ENCODE results near the gene PTPRM.

PTPRM gene

DNA sequence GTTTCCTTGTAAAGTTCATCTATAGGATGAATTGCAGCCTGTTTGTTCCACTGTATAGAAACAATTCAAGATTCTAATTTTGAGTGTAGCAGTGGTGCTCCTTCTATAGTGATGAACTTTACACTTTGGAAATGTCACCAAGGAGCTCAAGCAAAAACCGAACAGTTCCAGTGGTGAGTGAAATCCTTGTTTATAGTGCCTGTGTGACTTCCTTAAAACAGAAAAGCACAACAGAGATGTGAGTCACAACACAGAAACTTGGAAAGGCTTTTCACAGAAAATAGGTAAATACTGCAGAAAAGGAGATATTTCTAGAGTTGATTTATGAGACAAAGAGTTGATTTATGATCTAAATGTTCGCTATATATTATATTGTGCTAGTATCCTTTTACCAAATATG lies 482.0 kb downstream of the PTPRM start:
- Histone ChIP-seq H2AFZ (ENCODE audit: low read depth, low read length, severe bottlenecking) (no peak overlapping the region), H3K9ac (ENCODE audit: low read length) (no peak overlapping the region), H3K79me2 (ENCODE audit: insufficient read depth, low read length) (no peaks in the 10 kb centered on the region), H4K20me1 (ENCODE audit: low read depth, low read length) (no peaks in the 10 kb centered on the region), H3K36me3 (ENCODE audit: low read length) (no peaks in the 10 kb centered on the region), H3K9me2 (replicated peaks; ENCODE audit: insufficient read depth, low read length) (no peaks in the 10 kb centered on the region), H3K9me3 (ENCODE audit: insufficient read depth, low read length) (no peaks in the 10 kb centered on the region), H3K4me2 (ENCODE audit: low read depth, low read length, poor library complexity, severe bottlenecking) (no peak overlapping the region), H3K4me3 (ENCODE audit: insufficient read depth, low read length, poor library complexity, severe bottlenecking) (no peak overlapping the region), H3K27me3 (ENCODE audit: low read length) (no peaks in the 10 kb centered on the region), H3K27ac (ENCODE audit: low read depth, low read length) (no peak overlapping the region), H3F3A (ENCODE audit: insufficient read depth) (no peaks in the 10 kb centered on the region)
- no peak for TF ChIP-seq CTCF (IDR thresholded peaks at IDR 0.05; ENCODE audit: insufficient read depth, low read length, poor library complexity, severe bottlenecking)
- TF ChIP-seq EZH2phosphoT487 (conservative IDR thresholded peaks at IDR 0.05; ENCODE audit: low read length), result no peak

DNA sequence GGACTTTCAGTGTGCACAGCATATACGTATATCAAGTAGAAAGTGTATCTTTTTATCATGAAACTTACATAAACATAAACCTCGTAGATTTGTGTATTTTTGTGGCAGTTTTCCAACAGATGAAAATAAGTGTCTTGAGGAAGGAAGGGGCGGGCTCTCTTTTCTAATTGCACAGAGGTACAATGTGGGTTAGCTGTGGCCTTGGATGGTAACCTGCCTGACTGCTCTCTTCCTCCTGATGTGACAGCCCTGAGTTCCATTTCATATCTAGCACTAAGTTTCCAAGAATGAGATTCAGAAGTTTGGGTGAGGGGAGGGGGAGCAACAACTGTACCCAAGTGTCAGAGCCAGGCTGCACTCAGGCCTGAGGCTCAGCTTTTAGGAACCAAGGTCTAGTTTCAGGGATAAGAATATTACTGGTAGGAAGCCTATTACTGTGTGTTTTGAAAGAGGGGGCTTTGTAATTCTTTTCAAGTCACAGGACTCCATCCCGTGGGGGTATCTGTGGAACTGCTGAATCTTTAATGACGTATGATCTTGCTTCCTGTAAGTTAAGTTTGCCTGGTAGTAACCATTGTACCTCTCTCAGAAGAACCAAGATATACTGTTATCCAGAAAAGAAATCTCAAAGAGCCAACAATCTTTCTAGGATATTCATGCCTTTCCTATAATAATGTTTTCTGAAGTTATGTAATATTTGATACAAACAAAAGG lies 483.7 kb downstream of the PTPRM start:
- H3K4me2 ChIP-seq (ENCODE audit: low read depth, low read length, poor library complexity, severe bottlenecking), result no peak overlapping the region
- H3K27ac ChIP-seq (ENCODE audit: low read depth, low read length), result no peak overlapping the region

GRCh38 chr18:8051453-8051852 lies 484.3 kb downstream of the PTPRM start:
- TF ChIP-seq EZH2phosphoT487 (conservative IDR thresholded peaks at IDR 0.05; ENCODE audit: low read length) (no peak), CTCF (IDR thresholded peaks at IDR 0.05; ENCODE audit: insufficient read depth, low read length, poor library complexity, severe bottlenecking) (no peak)
- Histone ChIP-seq H3K9me2 (replicated peaks; ENCODE audit: insufficient read depth, low read length) (no peaks in the 10 kb centered on the region), H3K9ac (ENCODE audit: low read length) (no peak overlapping the region), H2AFZ (ENCODE audit: low read depth, low read length, severe bottlenecking) (no peak overlapping the region), H3K27ac (ENCODE audit: low read depth, low read length) (no peak overlapping the region), H4K20me1 (ENCODE audit: low read depth, low read length) (no peaks in the 10 kb centered on the region), H3F3A (ENCODE audit: insufficient read depth) (no peaks in the 10 kb centered on the region), H3K36me3 (ENCODE audit: low read length) (no peaks in the 10 kb centered on the region), H3K27me3 (ENCODE audit: low read length) (no peaks in the 10 kb centered on the region), H3K79me2 (ENCODE audit: insufficient read depth, low read length) (no peaks in the 10 kb centered on the region), H3K4me2 (ENCODE audit: low read depth, low read length, poor library complexity, severe bottlenecking) (no peak overlapping the region), H3K9me3 (ENCODE audit: insufficient read depth, low read length) (no peaks in the 10 kb centered on the region), H3K4me3 (ENCODE audit: insufficient read depth, low read length, poor library complexity, severe bottlenecking) (no peak overlapping the region)

More for the DNA sequence above, 483.7 kb downstream of the PTPRM start:
- H3K79me2 ChIP-seq (ENCODE audit: insufficient read depth, low read length), result no peaks in the 10 kb centered on the region
- H3K36me3 ChIP-seq (ENCODE audit: low read length), result no peaks in the 10 kb centered on the region
- no peak overlapping the region for H3K9ac ChIP-seq (ENCODE audit: low read length)
- H3K4me3 ChIP-seq (ENCODE audit: insufficient read depth, low read length, poor library complexity, severe bottlenecking), result no peak overlapping the region
- H3K27me3 ChIP-seq (ENCODE audit: low read length), result no peaks in the 10 kb centered on the region
- H3K9me3 ChIP-seq (ENCODE audit: insufficient read depth, low read length), result no peaks in the 10 kb centered on the region
- no peaks in the 10 kb centered on the region for H3K9me2 ChIP-seq (replicated peaks; ENCODE audit: insufficient read depth, low read length)
- TF ChIP-seq CTCF (IDR thresholded peaks at IDR 0.05; ENCODE audit: insufficient read depth, low read length, poor library complexity, severe bottlenecking) (no peak), EZH2phosphoT487 (conservative IDR thresholded peaks at IDR 0.05; ENCODE audit: low read length) (no peak)
- no peak overlapping the region for H2AFZ ChIP-seq (ENCODE audit: low read depth, low read length, severe bottlenecking)
- no peaks in the 10 kb centered on the region for H3F3A ChIP-seq (ENCODE audit: insufficient read depth)
- H4K20me1 ChIP-seq (ENCODE audit: low read depth, low read length), result no peaks in the 10 kb centered on the region

Data from SU-DHL-6 (cell line).